GM06990 (cell line): ENCODE measurements around the gene CHST11.

ENCODE experiments used
- DNase-seq: peaks from one replicate; pipeline ENCODE4 v3.0.0-alpha.2; 2011; ENCODE audit not compliant: insufficient read length; ENCODE audit errors: extremely low read depth
- H3K27me3 ChIP-seq: replicated peaks from 2 replicates; pipeline ENCODE4 v1.6.0; 2011; ENCODE audit warnings: low read length; ENCODE audit not compliant: control insufficient read depth, insufficient read depth
- H3K36me3 ChIP-seq: 2 replicates; pipeline ENCODE4 v1.5.1; 2011; ENCODE audit warnings: low read length; ENCODE audit not compliant: control insufficient read depth, insufficient read depth
- H3K4me3 ChIP-seq: replicated peaks from 2 replicates; pipeline ENCODE4 v1.5.1; 2011; ENCODE audit warnings: low read depth, mild to moderate bottlenecking, control low read depth, low read length
- TF ChIP-seq, protein P1 (sequence below): IDR thresholded peaks from 2 replicates; pipeline ENCODE4 v1.5.1; 2011; ENCODE audit warnings: low read length, control low read depth, mild to moderate bottlenecking, inconsistent platforms; ENCODE audit not compliant: insufficient read depth, poor library complexity, severe bottlenecking

Gene CHST11

DNA sequence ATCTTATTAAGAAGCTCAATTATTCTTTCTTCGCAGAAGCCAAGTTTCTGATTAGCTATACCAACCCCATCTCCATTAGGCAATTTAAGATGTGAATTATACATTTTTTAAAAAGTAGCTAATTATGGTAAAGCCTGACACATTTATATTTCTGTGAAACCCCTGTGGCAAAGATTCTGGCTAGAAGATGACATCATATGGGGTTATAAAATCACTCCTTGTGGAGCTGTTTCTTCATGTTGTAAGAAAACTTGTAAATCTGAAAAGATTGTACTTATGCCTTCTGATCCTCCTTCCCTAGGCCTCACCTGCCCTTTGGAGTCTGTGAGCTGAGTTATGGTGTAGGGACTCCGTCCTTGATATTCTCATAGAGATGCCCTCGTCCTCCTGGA, 78.1 kb downstream of the CHST11 start:
- no peak overlapping the region for H3K4me3 ChIP-seq
- DNase-seq, result no peak
- H3K27me3 ChIP-seq, result no peaks in the 10 kb centered on the region
- no peaks in the 10 kb centered on the region; the same call in 1 of the 2 replicates for H3K36me3 ChIP-seq
- TF ChIP-seq, protein P1, sequence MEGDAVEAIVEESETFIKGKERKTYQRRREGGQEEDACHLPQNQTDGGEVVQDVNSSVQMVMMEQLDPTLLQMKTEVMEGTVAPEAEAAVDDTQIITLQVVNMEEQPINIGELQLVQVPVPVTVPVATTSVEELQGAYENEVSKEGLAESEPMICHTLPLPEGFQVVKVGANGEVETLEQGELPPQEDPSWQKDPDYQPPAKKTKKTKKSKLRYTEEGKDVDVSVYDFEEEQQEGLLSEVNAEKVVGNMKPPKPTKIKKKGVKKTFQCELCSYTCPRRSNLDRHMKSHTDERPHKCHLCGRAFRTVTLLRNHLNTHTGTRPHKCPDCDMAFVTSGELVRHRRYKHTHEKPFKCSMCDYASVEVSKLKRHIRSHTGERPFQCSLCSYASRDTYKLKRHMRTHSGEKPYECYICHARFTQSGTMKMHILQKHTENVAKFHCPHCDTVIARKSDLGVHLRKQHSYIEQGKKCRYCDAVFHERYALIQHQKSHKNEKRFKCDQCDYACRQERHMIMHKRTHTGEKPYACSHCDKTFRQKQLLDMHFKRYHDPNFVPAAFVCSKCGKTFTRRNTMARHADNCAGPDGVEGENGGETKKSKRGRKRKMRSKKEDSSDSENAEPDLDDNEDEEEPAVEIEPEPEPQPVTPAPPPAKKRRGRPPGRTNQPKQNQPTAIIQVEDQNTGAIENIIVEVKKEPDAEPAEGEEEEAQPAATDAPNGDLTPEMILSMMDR, result no peak

DNA sequence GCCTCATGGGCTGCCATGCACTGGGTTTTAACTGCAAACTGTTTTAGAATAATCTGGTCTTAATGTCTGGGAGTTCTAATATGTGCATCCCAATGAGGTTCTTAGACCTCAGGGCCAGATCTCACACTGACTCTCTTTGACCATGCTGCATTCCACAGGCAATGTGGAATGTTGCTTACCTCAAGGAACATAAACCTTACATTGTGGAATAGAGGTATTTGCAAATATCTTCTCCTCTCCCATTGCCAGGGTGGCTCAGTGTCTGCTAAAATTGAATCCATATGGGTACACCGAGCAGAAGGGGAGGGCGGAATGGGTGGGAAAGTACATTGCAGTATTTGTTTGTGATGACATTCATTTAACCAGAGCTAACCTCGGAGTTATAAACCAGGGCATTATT, 78.6 kb downstream of the CHST11 start:
- Histone ChIP-seq H3K4me3 (no peak overlapping the region), H3K36me3 (no peaks in the 10 kb centered on the region; the same call in 1 of the 2 replicates), H3K27me3 (no peaks in the 10 kb centered on the region)
- DNase-seq, result no peak
- TF ChIP-seq, protein P1, result no peak

DNA sequence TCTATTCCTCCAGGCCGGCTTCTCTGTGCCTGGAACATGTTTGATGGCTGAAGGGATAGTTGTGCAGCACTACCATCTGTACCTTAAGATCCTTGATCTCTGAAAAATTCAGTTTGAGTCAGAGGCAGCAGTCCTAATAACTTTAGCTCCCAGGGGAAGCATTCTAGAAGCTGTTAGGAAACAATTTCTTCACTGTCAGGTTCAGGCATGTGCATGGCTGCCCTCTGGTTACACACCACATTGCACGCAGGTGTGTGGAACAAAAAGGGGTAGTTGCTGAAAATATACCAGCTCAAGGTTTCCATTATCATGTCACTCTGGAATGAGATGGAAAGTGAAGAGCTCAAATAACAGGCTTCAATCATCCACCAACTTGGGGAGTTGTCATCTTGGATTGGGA, 80.1 kb downstream of the CHST11 start:
- Histone ChIP-seq H3K36me3 (no peaks in the 10 kb centered on the region; the same call in 1 of the 2 replicates), H3K4me3 (no peak overlapping the region), H3K27me3 (no peaks in the 10 kb centered on the region)
- TF ChIP-seq, protein P1, result no peak
- no peak for DNase-seq

DNA sequence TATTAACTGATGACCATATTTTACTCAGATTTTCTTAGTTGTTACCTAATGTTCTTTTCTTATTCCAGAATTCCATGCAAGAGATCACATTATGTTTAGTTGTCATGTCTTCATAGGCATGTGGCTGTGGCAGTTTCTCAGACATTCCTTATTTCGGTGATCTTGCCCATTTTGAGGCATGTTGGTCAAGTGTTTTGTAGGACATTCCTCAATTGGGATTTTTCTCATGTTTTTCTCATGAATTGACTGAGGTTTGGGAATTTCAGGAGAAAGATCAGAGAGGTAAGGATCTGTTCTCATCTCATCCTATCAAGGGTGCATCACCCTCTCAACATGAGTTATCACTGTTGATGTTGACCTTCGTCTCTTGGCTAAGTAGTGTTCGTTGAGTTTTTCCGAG, 81.3 kb downstream of the CHST11 start:
- no peaks in the 10 kb centered on the region; the same call in 1 of the 2 replicates for H3K36me3 ChIP-seq
- H3K27me3 ChIP-seq, result no peaks in the 10 kb centered on the region
- H3K4me3 ChIP-seq, result no peak overlapping the region
- TF ChIP-seq, protein P1, result no peak
- DNase-seq, result no peak

DNA sequence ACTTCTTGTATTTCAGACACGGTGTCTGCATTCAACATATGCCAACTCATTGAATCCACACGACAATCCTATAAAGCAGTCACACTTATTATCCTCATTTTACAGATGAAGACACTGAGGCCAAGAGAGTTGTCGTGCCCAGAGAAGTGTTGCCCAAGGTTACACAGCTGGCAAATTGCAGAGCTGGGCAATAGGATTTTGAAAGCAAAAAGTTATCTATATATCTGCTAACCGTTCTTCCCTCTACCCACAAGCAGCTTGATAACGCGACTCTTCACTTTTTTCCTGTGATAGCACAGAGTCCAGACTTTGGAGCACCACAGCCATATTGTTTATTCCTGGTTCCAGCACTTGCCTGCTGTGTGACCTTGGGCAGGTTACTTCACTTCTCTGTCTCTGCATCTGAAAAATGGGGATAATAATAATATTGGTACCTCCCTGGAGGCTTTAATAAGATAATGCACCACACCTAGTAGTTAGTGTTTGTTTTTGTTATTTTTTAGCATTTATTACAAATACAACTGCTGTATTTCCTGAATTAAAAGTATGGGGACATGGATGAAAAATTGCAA, 82.2 kb downstream of the CHST11 start:
- Histone ChIP-seq H3K36me3 (no peaks in the 10 kb centered on the region; the same call in 1 of the 2 replicates), H3K4me3 (no peak overlapping the region), H3K27me3 (no peaks in the 10 kb centered on the region)
- no peak for DNase-seq
- TF ChIP-seq, protein P1, result no peak

DNA sequence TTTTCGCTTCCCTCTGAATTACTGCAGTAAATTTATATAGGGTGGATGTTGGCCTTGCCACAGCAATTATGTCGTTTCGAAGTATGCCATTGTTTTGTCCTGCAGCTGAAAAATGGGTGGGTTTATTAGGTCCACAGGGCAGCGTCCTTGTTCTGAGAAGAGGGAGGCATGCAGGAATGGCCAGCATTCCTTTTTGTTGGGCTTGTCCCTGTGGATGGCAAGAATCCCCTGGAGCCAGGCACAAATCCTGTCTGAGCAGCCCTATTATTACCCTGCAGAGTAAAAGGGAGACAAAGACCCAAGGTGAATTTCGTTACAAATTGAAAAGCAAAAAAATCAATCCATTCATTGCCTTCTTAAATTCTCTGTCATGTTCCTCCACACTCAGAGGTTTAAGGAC, 88.1 kb downstream of the CHST11 start:
- Histone ChIP-seq H3K36me3 (no peaks in the 10 kb centered on the region), H3K27me3 (no peaks in the 10 kb centered on the region), H3K4me3 (no peak overlapping the region)
- TF ChIP-seq, protein P1, result no peak
- no peak for DNase-seq
